CD4-positive, alpha-beta T cell treated with Interleukin-6 at 100 ng/mL for 8 hours (primary cell): ENCODE results near the gene FOXR1.
"Not testable (repeated sequence)": the region's sequence is repeated elsewhere in the genome, so short reads cannot be mapped to it uniquely, and the experiment has no call there.

Experiments used
- DNase-seq: peaks from one replicate; pipeline ENCODE4 v3.0.0-alpha.2; 2020; ENCODE audit warnings: mixed read lengths, low spot score

FOXR1 gene

DNA sequence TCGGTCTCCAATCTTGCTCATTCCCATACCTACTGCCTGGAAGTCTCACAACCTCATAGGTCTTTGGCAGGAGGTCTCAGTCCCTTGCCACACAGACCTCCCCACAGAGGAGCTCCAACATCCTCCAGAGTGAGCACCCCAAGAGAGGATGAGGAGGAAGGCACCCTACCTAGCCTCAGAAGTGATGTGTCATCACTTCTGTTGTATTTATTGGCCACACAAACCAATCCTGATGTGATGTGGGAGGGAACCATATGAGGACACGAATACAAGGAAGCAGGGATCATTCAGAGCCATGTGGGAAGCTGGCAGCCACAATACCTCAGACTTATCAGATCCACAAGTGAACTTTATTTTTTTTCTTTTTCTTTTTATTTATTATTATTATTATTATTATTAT lies 24.5 kb upstream of the FOXR1 start:
- DNase-seq = no peak

- no peak for DNase-seq
Measured at GRCh38 chr11:118948000-118948399, 23.6 kb upstream of the FOXR1 start.

GRCh38 chr11:118953265-118953664 lies 18.3 kb upstream of the FOXR1 start:
- no peak for DNase-seq

DNA sequence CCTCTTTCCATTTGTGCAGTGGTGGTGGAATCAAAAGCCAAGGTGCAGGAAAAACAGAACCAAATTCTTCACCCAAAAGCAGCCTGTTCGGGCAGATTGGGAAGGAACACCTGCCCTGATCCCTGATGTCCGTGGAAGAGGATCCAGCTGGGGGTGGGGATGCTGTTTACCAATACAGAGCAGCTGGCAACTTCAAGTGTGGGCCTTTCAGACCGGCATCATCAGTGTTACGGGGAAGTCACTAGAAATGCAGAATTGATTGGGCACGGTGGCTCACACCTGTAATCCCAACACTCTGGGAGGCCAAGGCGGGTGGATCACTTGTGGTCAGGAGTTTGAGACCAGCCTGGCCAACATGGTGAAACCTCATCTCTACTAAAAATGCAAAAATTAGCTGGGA lies 17.6 kb upstream of the FOXR1 start:
- DNase-seq = not testable (repeated sequence)

GRCh38 chr11:118956094-118956846 lies 15.3 kb upstream of the FOXR1 start, which contains the start of gene UPK2:
TSS of gene UPK2 (plus strand) at chr11:118956298. CDS start at chr11:118956351, 53 bp downstream.
- peak; percentile 87 for DNase-seq

GRCh38 chr11:118956847-118957469 lies 14.6 kb upstream of the FOXR1 start:
- no peak for DNase-seq

- no peak for DNase-seq
Measured at GRCh38 chr11:118957549-118957948, 14.0 kb upstream of the FOXR1 start.

DNA sequence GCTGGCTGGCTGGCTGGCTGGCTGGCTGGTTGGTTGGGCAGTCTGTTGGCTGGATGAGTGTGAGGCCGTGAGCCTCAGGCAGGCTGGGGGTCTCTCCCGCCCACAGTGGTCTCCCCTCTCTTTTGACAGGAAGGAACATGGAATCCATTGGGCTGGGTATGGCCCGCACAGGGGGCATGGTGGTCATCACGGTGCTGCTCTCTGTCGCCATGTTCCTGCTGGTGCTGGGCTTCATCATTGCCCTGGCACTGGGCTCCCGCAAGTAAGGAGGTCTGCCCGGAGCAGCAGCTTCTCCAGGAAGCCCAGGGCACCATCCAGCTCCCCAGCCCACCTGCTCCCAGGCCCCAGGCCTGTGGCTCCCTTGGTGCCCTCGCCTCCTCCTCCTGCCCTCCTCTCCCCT lies 13.6 kb upstream of the FOXR1 start:
- no peak for DNase-seq

GRCh38 chr11:118958577-118958976 lies 13.0 kb upstream of the FOXR1 start:
- no peak for DNase-seq

GRCh38 chr11:118961189-118961588 lies 10.4 kb upstream of the FOXR1 start:
- DNase-seq = no peak

DNA sequence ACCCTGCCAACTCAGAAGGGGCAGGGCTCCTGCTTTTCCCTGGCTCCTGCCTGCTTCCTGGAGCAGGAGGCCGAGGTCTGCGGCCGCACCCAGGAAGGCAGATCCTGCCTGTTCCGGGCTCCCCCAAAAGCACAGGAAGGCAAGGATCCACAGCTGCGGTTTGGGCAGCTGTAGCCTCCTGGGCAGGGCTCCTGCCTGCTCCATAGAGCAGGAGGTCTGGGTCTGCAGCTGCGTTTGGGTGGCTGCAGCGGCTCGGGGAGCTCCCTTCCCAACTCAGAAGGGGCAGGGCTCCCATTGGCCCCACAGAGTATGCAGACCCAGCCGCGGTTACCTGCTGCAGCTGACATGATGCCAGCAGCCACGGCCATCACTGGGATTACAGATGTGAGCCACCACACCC lies 10.0 kb upstream of the FOXR1 start:
- DNase-seq = no peak

- DNase-seq = not testable (repeated sequence)
Measured at GRCh38 chr11:118969508-118969907, 2.1 kb upstream of the FOXR1 start.

DNA sequence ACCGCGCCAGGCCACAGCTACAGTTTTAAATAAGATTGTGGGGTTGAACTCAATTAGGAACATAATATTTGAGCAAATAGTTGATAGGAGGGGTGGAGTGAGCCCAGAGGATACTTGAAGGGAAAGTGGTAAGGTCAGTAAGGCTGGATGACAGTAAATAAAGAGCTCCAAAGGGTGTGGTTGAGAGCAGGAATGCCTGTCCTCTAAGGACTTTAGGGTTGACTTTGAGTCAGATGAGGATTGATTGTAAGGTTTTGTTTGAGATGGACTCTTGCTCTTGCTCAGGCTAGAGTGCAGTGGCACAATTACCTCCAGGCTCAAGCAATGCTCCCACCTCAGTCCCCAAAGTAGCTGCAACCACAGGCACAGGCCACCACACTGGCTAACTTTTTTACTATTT lies 2.4 kb downstream of the FOXR1 start:
- no peak for DNase-seq

GRCh38 chr11:118975771-118976709 lies 4.5 kb downstream of the FOXR1 start:
- no peak for DNase-seq

DNA sequence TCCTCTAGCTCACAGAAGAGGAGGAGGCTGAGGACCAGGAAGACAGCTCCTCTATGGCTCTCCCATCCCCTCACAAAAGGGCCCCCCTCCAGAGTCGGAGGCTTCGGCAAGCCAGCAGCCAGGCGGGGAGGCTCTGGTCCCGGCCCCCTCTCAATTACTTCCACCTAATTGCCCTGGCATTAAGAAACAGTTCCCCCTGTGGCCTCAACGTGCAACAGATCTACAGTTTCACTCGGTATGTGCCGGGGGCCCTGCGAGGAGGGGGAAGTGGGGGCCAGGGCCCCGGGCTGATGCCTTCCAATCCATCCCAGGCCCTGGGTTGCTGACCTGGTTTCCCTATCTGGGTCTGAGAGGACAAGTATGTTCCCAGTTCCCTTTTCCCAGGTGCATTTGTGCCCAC lies 7.9 kb downstream of the FOXR1 start:
- no peak for DNase-seq

DNA sequence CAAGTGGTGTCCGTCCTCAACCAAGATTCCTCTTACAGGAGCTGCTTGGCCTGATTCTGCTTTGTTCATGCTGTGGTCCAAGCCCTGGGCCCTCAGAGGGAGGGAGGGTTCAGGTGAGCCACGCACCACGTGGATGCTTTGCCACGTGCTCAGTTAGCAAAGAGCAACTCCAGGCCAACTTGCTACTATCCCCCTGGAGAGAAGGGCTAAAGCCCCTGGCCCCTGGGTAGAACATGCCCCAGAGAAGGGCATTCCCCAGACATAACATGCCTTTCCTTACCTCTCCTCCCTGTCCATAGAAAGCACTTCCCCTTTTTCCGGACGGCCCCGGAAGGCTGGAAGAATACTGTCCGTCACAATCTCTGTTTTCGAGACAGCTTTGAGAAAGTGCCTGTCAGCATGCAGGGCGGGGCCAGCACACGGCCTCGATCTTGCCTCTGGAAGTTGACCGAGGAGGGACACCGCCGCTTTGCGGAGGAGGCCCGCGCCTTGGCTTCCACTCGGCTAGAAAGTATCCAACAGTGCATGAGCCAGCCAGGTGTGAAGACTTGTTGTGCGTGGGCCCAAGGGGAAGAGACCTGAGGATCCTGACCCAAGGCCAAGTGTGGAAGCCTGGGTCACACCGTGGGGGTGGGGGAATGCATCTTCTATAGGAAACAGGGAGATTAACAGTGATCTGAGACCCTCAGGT lies 8.8 kb downstream of the FOXR1 start:
- no peak for DNase-seq

- not testable (repeated sequence) for DNase-seq
Measured at GRCh38 chr11:118984337-118984736, 12.8 kb downstream of the FOXR1 start.

- DNase-seq = no peak
Measured at GRCh38 chr11:118984825-118985224, 13.3 kb downstream of the FOXR1 start.

DNA sequence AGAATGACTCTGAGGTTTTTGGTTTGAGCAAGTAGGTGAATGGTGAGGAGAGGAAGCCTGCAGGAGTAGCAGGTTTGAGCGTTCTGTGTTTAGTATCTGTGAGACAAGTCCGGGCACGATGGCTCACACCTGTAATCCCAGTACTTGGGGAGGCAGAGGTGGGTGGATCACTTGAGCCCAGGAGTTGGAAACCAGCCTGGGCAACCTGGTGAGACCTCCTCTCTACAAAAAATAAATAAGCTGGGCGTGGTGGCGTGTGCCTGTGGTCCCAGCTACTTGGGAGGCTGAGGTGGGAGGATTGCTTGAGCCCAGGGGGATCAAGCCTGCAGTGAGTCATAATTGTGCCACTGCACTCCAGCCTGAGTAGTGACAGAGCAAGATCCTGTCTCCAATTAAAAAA lies 16.7 kb downstream of the FOXR1 start:
- no peak for DNase-seq

- not testable (repeated sequence) for DNase-seq
Measured at GRCh38 chr11:118991486-118992038, 20.0 kb downstream of the FOXR1 start.

DNA sequence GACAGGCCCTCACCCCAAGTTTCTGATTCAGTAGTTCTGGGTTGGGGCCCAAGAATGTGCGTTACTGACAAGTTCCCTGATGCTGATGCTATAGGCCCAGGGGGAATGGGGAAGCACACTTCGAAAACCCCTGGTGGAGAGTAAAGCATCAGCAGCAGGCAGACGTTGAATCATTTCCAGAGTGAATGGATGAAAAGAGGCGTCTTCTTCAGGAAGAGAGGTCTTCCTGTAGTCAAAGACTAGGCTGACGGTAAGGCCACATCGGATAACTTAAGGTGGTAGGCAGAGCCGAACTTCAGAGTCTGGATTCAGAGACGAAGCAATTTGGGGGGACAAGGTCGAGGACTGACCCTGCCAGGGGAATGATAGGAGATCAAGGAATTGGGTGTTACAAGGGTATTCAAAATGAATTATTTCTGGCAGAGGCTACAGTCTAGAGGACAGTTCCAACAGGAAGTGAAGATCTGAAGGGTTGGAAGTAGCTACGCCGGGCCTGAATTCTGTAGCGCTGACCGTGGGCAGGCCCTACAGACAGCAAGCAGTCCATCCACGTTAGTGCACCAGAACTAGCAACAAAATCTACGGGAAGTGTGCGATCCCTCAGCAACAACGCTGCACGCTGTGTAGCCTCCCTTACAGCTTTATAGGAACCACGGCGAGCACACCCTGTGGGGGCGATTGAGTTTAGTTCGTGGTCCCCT lies 25.5 kb downstream of the FOXR1 start:
- peak; percentile 10 for DNase-seq
